HG03159 (cell line): ENCODE results near the gene TACC2.
"Not testable (repeated sequence)": the region's sequence is repeated elsewhere in the genome, so short reads cannot be mapped to it uniquely, and the experiment has no call there.

Experiments
- ATAC-seq: cut with Tn5 transposase; IDR thresholded peaks from one replicate; pipeline ENCODE4 v1.9.1; 2021; ENCODE audit warnings: mild to moderate bottlenecking, moderate library complexity; ENCODE audit not compliant: unreplicated experiment

The TACC2 gene

GRCh38 chr10:122055252-122055651 lies 66.3 kb downstream of the TACC2 start:
- ATAC-seq, result no peak

GRCh38 chr10:122056431-122057094 lies 67.6 kb downstream of the TACC2 start:
- no peak for ATAC-seq

GRCh38 chr10:122057841-122058413 lies 69.0 kb downstream of the TACC2 start:
- ATAC-seq, result no peak

GRCh38 chr10:122060250-122060649 lies 71.3 kb downstream of the TACC2 start:
- no peak for ATAC-seq

GRCh38 chr10:122062831-122063674 lies 74.1 kb downstream of the TACC2 start:
- ATAC-seq, result no peak

GRCh38 chr10:122066337-122066939 lies 77.5 kb downstream of the TACC2 start:
- ATAC-seq, result not testable (repeated sequence)

- ATAC-seq, result no peak
Measured at GRCh38 chr10:122068844-122069243, 79.9 kb downstream of the TACC2 start.

- ATAC-seq, result no peak
Measured at GRCh38 chr10:122072491-122072890, 83.5 kb downstream of the TACC2 start.

- no peak for ATAC-seq
Measured at GRCh38 chr10:122073508-122073907, 84.5 kb downstream of the TACC2 start.

- ATAC-seq, result no peak
Measured at GRCh38 chr10:122075171-122075570, 86.2 kb downstream of the TACC2 start.

GRCh38 chr10:122075876-122076275 lies 86.9 kb downstream of the TACC2 start:
- not testable (repeated sequence) for ATAC-seq

- no peak for ATAC-seq
Measured at GRCh38 chr10:122077311-122077875, 88.4 kb downstream of the TACC2 start.

- no peak for ATAC-seq
Measured at GRCh38 chr10:122078326-122078725, 89.4 kb downstream of the TACC2 start.

- no peak for ATAC-seq
Measured at GRCh38 chr10:122078965-122079795, 90.2 kb downstream of the TACC2 start.

- ATAC-seq, result no peak
Measured at GRCh38 chr10:122082616-122083477, 93.9 kb downstream of the TACC2 start.

GRCh38 chr10:122083478-122084025 lies 94.6 kb downstream of the TACC2 start:
- ATAC-seq, result no peak

- no peak for ATAC-seq
Measured at GRCh38 chr10:122084286-122085041, 95.5 kb downstream of the TACC2 start.

GRCh38 chr10:122085423-122085911 lies 96.5 kb downstream of the TACC2 start:
- no peak for ATAC-seq
